NT2/D1 (cell line): ENCODE data around the gene RNGTT.

Experiments
- DNase-seq: peaks from one replicate; pipeline ENCODE4 v3.0.0-alpha.2; 2011; ENCODE audit warnings: low read depth, low spot score
- H3K27me3 ChIP-seq: 2 replicates; pipeline ENCODE4 v1.6.0; 2011; ENCODE audit warnings: mild to moderate bottlenecking; ENCODE audit not compliant: insufficient read length, insufficient read depth
- H3K36me3 ChIP-seq: 2 replicates; pipeline ENCODE4 v1.6.1; 2011; ENCODE audit warnings: mild to moderate bottlenecking, low read length, mixed read lengths; ENCODE audit not compliant: insufficient read depth, insufficient read length
- H3K4me1 ChIP-seq: 2 replicates; pipeline ENCODE4 v1.5.1; 2011; ENCODE audit not compliant: insufficient read depth, insufficient read length
- H3K4me3 ChIP-seq: 2 replicates; pipeline ENCODE4 v1.5.1; 2011; ENCODE audit warnings: low read depth; ENCODE audit not compliant: insufficient read length
- H3K9ac ChIP-seq: 2 replicates; pipeline ENCODE4 v1.6.0; 2011; ENCODE audit warnings: low read depth; ENCODE audit not compliant: insufficient read length
- H3K9me3 ChIP-seq: 2 replicates; pipeline ENCODE4 v1.5.1; 2011; ENCODE audit warnings: mild to moderate bottlenecking, low read length; ENCODE audit not compliant: insufficient read depth
- SUZ12 ChIP-seq: IDR thresholded peaks from 2 replicates; pipeline ENCODE4 v1.6.1; 2011; ENCODE audit not compliant: insufficient read length, insufficient read depth; ENCODE audit errors: extremely low read depth
- YY1 ChIP-seq: IDR thresholded peaks from 2 replicates; pipeline ENCODE4 v1.6.1; 2011; ENCODE audit not compliant: insufficient read length, insufficient read depth
- ZNF274 ChIP-seq: IDR thresholded peaks from 2 replicates; pipeline ENCODE4 v1.6.1; 2011; ENCODE audit warnings: mild to moderate bottlenecking, low read depth, low read length

Gene RNGTT

DNA sequence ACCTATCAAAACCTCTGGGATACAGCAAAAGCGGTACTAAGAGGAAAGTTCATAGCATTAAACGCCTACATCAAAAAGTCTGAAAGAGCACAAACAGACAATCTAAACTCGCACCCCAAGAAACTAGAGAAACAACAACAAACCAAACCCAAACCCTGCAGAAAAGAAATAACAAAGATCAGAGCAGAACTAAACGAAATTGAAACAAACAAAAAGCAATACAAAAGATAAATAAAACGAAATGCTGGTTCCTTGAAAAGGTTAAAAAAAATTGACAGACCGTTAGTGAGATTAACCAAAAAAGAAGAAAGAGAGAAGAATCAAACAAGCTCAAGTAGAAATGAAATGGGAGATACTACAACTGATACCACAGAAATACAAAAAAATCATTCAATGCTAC lies 302.3 kb downstream of the RNGTT start:
- Histone ChIP-seq H3K9ac (no peak overlapping the region), H3K4me3 (no peak overlapping the region), H3K36me3 (no peaks in the 10 kb centered on the region), H3K27me3 (no peaks in the 10 kb centered on the region), H3K9me3 (peaks cover 11% of the 10 kb centered on the region; the same call in 1 of the 2 replicates), H3K4me1 (no peaks in the 10 kb centered on the region)
- TF ChIP-seq ZNF274 (no peak), SUZ12 (no peak), YY1 (no peak)
- DNase-seq: no peak

DNA sequence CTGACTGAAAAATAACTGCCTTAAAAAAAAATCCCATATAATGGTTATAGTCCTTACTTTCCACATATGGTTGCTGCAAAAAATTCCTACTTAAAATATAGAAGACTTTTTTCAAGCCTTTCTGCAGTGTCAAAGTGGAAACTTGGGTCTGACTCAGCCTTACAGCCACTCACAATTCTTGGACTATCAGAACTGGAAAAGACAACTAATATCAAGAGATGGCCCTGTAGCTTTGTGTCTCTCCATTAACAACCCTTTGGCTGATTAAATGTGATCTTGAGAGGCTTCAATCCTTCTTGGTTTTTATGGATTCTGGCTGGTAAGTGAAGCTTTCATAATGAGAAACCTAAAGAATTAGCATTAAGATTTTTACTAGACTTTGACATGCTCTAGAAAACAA lies 307.8 kb downstream of the RNGTT start:
- TF ChIP-seq SUZ12 (no peak), ZNF274 (no peak), YY1 (no peak)
- no peak for DNase-seq
- H3K4me1 ChIP-seq: no peaks in the 10 kb centered on the region
- no peaks in the 10 kb centered on the region for H3K36me3 ChIP-seq
- H3K9me3 ChIP-seq: peaks cover 11% of the 10 kb centered on the region; the same call in 1 of the 2 replicates
- H3K4me3 ChIP-seq: no peak overlapping the region
- H3K27me3 ChIP-seq: no peaks in the 10 kb centered on the region
- no peak overlapping the region for H3K9ac ChIP-seq

DNA sequence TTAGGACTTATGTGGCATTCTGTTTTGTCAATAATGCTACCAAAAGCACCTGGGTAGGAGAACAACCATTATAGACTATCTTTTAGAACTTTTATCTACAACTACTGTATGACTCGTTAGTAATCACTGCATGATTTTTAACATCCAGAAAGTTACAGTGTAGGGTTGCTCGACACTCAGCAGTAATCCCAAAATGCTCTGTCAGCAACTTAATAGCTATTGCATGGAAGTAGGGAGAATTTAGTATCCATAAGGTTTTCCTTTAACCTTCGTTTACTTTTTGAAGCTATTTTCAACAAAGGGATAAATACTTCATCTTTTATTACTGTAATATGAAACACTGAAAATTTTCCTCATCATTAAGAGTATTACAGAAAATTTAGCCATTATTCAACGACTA lies 309.5 kb downstream of the RNGTT start:
- peaks cover 11% of the 10 kb centered on the region; the same call in 1 of the 2 replicates for H3K9me3 ChIP-seq
- no peaks in the 10 kb centered on the region for H3K4me1 ChIP-seq
- no peak for DNase-seq
- H3K27me3 ChIP-seq: no peaks in the 10 kb centered on the region
- no peaks in the 10 kb centered on the region for H3K36me3 ChIP-seq
- H3K9ac ChIP-seq: no peak overlapping the region
- TF ChIP-seq YY1 (no peak), SUZ12 (no peak), ZNF274 (no peak)
- H3K4me3 ChIP-seq: no peak overlapping the region

DNA sequence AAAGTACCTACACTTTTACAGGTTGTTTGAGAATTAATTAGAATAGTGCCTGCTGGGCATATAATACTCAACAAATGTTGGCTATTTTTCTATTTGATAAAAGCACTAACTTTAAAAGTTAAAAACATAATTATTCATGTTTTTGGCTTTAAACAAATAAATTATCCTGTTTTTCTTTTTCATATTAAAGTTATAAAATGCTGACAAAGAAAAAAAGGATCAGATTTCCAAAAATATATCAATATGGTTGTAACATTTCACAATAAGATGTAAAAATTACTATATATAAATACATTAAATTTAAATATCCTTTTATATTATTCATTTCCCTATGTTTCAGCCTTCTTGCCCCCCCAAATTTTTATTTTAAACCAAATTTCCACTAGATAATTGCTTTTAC lies 312.0 kb downstream of the RNGTT start:
- Histone ChIP-seq H3K27me3 (no peaks in the 10 kb centered on the region), H3K4me3 (no peak overlapping the region), H3K36me3 (no peaks in the 10 kb centered on the region), H3K4me1 (no peaks in the 10 kb centered on the region), H3K9me3 (no peaks in the 10 kb centered on the region), H3K9ac (no peak overlapping the region)
- TF ChIP-seq ZNF274: no peak
- no peak for TF ChIP-seq SUZ12
- no peak for TF ChIP-seq YY1
- no peak for DNase-seq

DNA sequence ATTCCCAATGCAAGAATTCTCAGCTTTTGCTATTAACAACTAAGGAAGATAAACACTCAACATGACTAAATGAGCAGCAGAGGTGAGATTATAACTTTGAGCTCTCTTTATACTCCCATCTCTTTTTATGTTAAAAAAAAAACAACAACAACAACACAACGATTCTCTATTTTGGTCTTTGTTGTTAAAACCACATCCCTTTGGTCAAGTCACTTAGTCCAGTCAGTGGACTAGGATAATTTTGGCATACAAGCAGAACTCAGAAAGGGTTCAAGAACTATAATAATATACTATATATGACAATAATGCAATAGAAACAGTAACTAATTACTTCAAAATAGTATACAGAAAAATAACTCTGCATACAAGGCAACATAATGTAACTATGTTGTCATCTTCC lies 312.4 kb downstream of the RNGTT start:
- no peak overlapping the region for H3K9ac ChIP-seq
- H3K27me3 ChIP-seq: no peaks in the 10 kb centered on the region
- H3K9me3 ChIP-seq: no peaks in the 10 kb centered on the region
- TF ChIP-seq YY1 (no peak), SUZ12 (no peak), ZNF274 (no peak)
- no peak overlapping the region for H3K4me3 ChIP-seq
- DNase-seq: no peak
- no peaks in the 10 kb centered on the region for H3K4me1 ChIP-seq
- H3K36me3 ChIP-seq: no peaks in the 10 kb centered on the region

DNA sequence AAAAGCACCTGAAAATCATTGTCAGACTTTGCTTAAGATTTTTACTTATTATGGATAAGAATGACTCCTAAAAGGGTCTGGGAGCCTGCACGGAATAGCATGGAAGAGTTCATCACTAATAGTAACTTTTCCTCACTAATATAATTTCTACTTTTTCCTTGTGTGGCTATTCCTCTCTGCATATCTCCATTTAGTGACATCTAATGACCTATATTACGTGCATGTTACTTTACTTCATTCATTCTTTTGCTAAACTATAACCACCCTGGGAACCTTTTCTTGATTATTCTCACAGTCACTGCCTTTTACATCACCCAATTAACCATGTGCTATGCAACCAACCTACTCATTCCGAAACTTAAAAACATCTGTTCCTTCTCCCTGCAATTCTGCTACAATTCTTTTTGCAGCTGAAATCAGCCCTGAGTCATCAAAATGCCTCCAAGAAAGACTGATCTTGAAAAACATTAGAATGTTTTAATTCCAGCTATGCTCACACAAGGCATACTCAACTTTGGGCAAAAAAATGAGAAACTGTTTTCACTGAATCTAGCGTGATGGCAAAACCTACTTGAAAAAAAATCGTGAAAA lies 313.3 kb downstream of the RNGTT start:
- DNase-seq: no peak
- Histone ChIP-seq H3K9me3 (no peaks in the 10 kb centered on the region), H3K4me3 (no peak overlapping the region), H3K4me1 (no peaks in the 10 kb centered on the region), H3K36me3 (no peaks in the 10 kb centered on the region), H3K27me3 (no peaks in the 10 kb centered on the region), H3K9ac (no peak overlapping the region)
- TF ChIP-seq ZNF274 (no peak), YY1 (no peak), SUZ12 (no peak)

DNA sequence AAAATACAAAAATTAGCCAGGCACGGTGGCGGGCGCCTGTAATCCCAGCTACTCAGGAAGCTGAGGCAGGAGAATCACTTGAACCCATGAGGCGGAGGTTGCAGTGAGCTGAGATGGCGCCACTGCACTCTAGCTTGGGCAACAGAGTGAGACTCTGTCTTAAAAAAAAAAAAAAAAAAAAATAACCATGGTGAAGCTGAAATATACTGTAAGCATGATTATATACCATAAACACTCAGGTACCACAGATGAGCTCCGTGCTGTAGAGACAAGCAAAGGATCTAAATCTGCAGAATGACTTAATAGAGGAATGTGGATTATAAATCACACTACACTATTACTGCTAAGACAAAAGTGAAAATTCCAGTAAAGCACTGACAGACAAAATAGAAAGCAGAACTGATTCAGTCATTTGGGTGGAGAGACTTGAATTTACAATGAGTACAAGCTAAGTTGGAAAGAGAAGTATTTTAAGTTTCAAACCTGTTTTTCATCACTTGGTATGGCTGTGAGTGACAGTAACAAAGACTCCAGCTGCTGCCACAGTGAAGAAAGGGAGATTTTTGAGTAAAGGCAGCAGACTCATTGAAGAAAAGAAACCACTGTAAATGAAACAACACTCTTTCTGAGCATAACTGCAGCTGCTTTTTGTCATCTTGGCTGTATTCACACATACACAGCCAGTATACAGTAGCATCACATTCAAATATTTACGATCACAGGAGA lies 322.1 kb downstream of the RNGTT start:
- Histone ChIP-seq H3K4me1 (no peaks in the 10 kb centered on the region), H3K36me3 (no peaks in the 10 kb centered on the region), H3K4me3 (no peak overlapping the region), H3K9me3 (no peaks in the 10 kb centered on the region), H3K27me3 (no peaks in the 10 kb centered on the region), H3K9ac (no peak overlapping the region)
- DNase-seq: no peak
- TF ChIP-seq YY1 (no peak), ZNF274 (no peak), SUZ12 (no peak)
